ENCODE data around the gene PIGT.

PIGT gene
- 67.2 to 75.1 reads per million in 2 experiments for total RNA-seq

DNA sequence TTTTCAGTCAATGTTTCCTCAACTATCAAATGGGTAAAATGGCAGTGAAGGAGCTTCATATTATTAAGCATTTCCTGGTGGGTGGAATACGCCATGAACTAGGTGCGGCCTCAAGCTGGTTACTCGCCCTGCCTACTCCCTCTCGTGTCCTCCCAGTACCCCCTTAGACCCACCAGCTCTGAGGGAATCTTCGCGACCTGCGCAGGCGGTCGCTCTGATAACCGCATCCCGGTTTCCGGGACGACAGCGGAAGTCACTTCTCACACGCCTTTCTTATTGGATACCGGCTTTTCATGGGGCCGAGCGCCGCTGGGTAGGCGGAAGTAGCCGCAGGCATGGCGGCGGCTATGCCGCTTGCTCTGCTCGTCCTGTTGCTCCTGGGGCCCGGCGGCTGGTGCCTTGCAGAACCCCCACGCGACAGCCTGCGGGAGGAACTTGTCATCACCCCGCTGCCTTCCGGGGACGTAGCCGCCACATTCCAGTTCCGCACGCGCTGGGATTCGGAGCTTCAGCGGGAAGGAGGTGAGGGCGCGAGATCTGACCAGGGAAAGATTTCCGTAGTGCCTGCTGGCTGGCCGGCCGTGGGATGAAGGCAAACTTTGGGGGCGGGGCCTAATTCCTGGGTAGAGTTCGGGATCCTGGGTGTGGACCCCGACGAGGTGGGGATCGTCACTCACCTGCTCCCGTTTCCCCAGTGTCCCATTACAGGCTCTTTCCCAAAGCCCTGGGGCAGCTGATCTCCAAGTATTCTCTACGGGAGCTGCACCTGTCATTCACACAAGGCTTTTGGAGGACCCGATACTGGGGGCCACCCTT is at the start of gene PIGT:
PIGT (plus strand) TSS at position 320 of the 816 bp plus-strand sequence; CDS start at position 336, 16 bp downstream.
- peak; percentile 88 for DNase-seq (ENCODE audit: low read depth)

DNA sequence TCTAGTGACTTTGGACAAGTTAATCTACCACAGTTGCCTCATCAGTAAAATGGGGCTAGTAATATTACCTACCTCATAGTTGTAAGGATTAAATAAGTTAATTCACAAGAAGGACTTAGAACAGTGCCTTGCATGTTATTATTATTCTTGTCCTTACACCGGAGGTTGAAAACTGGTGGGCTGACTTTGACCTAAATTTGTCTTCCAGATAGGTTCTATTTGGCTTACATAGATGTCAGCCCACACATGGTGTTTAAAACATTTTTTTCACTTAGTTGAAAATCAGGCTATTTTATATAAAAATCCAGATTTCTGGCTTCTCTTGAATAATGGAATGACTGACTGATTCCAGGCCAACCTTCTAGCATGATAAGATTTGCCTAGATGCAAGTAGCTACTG is 49.7 kb upstream of the PIGT start:
- no peak for DNase-seq (ENCODE audit: low read depth)

DNA sequence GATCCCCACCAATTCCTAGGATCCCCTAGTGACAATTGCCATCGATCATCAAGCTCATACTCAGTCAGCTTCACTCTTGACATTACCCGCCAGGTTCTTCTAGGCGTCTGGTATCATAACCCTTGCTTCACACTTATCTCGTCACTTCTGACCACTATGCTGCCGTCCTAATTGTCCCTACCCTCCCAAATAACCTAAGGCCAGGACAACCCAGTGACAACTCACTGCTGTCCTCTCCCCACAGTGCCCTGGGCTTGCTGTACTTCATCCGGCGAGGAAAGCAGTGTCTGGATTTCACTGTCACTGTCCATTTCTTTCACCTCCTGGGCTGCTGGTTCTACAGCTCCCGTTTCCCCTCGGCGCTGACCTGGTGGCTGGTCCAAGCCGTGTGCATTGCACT is 49.3 kb upstream of the PIGT start:
- no peak for DNase-seq (ENCODE audit: low read depth)

DNA sequence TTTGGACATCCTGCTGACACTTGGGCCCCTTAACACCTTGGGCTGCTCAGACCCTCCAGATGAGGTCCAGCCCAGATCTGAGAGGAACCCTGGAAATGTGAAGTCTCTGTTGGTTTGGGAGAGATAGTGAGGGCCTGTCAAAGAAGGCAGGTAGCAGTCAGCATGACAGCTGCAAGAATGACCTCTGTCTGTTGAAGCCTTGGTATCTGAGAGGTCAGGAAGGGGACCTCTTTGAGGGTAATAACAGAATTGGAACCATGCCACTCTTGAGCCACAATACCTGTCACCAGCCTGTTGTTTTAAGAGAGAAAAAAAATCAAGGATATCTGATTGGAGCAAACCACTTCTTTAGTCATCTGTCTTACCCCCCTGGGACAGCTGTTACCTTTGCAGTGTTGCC is 48.8 kb upstream of the PIGT start:
- DNase-seq (ENCODE audit: low read depth), result no peak

DNA sequence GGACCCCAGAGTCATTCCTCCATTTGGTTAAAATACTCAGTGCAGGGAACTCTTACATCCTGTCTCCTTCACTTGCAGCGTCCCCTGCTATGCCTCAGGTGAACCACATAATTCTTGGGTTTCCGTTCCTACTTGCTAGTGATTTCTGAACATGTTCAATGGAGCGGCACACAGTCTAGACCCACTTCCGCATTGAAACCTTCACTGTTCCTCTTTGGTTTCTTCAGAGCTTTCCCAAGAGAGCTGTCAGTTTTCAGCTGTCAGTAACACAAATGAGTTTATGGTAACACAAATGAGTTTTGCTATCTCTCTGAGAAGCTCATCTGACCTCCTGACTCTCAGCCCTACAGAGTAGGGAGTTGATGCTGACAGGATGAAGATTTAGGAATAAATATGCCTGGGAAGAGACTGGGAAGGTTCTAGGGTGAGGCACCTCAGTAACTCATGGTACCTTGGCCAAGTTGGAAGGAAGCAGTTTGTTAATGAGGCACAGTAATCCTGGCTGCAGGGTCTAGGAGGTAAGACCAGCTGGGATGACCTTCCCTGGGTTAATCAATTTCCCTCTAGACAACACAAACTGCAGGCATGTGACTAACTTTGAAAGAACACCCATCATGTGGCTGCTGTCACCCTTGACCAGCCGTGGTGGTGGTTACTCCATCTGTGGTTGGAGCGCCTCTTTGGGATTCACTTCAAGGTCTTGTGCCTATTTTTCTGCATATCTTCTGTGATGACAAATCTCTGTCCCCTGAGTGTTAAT is 47.5 kb upstream of the PIGT start:
- no peak for DNase-seq (ENCODE audit: low read depth)

DNA sequence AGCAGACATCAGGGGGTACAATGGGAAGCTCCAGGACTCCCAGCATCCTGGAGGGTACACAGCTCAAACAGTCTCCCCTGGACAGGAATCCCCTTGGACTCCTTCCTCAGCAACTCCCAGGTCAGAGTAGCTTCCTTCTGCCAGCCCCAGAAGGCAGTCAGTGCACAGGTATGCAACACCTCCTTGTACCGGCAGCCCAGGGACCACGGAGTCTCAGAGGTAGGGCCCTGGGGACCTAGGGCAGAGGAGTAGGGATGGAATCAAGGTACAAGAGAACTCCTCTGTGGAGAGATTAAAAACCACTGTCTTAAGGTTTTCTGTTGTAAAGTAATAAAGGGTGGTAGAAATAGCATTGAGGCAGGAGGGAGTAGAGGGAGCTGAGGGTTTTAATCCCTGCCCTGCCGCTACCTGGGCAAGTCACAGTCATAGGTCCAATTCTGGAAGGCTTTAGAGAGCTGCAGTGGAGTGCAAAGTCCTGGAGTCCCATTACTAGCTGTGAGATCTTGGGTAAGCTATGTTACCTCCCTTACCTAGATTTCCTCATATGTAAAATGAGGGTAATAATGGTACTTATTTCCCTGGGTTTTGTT is 45.3 kb upstream of the PIGT start:
- DNase-seq (ENCODE audit: low read depth), result no peak

DNA sequence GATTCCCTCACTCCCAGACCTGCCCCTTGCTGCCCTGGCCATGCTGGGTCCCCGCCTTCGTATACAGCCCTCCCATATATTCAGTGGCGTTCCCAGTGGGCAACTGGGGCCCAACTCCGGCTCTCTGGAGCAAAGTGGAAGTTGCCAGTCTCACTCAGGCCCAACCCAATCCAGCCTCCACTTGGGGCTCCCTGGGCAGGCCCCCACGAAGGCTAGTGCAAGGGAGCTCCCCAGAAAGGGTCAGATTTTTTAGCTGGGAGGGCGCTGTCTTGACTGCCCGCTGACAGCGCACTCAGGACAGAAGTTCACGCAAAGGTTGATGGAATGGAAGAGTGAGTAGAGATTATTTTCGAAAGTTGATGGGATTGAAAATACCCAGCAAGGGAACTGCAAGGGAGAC is 43.7 kb upstream of the PIGT start:
- DNase-seq (ENCODE audit: low read depth), result no peak

DNA sequence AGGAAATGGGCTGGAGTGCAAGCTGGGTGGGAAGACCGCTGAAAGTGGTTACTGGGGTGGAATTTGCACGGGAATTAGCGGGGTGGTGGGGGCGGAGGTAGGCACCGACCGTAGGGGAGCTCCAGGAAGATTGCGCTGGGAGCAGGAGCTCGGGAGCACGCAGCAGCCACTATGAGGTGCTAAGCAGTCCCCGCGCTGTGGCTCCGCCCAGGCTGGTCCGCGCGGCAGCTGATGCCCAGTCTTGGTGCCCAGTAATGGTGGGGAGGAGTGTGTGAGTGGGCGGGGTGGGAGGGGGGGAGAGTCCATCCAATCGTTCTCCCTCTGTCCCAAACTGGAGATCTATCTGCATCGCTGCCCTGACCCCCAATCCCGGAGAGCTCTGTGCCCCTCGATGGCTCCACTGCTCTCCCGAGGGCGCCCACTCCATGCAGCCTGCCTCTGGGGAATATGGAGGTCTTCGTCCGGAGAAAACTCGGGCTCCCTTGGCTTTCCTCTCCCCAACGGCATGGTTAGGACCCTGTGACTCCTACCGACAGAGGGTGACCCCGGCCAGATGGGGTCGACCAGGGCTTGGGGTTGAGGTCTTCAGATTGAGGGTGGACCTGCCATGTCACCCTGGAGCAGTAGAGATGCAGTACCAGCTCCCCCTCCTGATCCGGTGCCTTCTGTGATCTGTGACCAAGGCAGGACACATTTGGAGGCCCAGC is 43.1 kb upstream of the PIGT start:
- DNase-seq (ENCODE audit: low read depth), result no peak

DNA sequence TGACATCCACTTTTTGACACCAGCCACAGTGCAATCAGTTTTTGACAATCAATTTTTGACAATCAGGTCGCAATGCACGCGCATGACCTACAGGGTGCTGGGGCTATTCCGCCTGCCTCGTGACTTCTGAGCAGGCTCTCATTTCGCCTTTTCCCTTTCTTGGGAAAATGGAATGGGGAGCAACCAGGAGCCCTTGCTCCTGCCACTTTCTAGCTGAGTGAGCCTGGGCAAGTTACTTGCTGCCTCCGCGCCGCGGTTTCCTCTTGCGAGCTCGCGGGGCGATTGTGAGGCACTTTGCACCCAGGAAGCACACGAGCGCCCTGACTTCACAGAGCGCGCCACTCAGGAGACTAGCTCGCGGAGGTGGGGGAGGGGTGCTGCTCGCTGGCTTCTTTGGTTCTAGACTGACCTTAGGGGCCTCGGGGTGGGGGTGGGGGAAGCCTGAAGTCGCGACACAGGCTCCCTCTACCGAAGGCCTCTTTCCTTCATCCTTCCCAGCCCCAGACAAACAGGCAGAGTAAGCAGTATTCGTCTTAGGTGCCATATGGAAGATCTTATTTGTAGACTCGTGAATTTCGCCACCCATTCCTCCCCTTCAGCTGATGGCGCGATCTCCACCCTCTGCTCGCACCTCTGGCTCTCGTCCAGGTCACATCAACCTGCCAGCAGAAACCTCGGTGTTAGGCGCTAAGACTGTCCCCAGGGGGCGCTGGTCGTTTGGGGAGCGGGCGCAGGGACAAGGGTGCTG is 42.4 kb upstream of the PIGT start:
- DNase-seq (ENCODE audit: low read depth), result peak; percentile 87

DNA sequence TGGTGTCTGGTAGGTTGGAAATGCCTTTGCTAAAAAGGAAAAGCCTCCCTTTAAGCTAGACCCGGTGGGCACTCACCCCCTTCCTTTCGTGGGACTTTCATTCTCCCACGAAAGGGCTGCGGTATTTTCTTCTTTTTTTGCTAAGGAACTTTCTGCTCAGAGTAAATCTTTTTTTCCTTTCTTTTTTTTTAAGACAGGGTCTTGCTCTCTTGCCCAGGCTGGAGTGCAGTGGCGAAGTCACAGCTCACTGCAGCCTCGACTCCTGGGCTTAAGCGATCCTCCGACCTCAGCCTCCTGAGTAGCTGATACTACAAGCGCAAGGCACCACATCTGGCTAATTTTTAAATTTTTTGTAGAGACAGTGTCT is 41.9 kb upstream of the PIGT start:
- no peak for DNase-seq (ENCODE audit: low read depth)

DNA sequence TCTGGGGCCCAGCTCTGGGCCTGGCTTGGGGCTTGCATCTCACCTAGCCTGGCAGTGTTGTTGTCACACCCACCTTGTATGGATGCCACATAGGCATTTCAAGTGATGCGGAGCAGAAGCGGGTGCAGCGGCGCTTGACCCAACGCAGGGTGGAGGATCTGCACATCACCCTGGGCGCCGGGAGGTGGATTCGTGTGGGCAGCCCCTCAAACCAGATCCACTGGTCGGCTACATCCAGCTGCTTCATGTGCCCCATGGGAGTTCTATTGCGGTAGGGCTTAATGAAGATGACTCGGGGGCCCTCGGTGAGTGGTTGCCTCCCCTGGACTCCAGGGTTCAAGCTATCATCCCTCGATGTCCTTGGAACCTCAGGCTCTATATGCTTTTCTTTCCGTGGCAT is 41.0 kb upstream of the PIGT start:
- no peak for DNase-seq (ENCODE audit: low read depth)

DNA sequence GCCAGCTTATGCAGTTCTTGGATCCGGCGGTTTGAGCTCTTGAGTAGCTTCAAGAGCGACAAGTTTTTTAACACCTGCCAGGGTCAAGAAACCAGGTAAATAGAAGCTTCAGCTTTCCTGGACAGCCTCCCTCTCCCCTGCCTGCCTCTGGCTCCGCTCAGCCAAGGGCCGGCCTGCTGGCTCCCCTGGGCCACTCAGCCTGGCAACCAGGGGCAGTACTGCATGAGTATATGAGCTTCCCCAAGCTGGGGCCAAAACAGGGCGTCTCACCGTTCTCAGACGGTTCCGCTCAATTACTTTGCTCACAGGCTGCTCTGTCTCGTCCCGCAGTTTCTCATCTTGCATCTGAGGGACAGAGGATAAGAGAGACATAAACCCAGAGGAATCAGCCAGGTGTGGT is 38.7 kb upstream of the PIGT start:
- no peak for DNase-seq (ENCODE audit: low read depth)

DNA sequence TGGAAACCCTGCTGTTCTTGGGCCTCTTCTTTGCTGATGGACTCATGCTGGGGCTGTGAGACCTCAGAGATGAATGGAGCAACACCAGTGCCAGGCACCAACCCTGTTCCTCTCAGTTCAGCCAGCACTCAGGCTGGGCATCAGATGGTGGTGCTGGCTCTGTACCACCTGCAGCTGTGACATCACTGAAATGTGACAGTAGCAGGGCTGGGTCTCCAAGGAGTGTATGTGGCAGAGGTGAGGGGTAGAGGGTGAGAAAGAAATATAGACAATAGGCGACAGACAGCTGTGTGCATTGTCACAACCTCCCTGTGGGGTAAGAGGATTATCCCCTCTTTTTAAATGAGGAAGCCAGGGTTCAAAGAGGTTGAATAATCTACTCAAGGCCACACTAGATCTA is 37.8 kb upstream of the PIGT start, which contains the start of gene TP53TG5:
TP53TG5 (minus strand) TSS at position 135 of the 400 bp plus-strand sequence; CDS start at position 46, 89 bp downstream.
- no peak for DNase-seq (ENCODE audit: low read depth)

DNA sequence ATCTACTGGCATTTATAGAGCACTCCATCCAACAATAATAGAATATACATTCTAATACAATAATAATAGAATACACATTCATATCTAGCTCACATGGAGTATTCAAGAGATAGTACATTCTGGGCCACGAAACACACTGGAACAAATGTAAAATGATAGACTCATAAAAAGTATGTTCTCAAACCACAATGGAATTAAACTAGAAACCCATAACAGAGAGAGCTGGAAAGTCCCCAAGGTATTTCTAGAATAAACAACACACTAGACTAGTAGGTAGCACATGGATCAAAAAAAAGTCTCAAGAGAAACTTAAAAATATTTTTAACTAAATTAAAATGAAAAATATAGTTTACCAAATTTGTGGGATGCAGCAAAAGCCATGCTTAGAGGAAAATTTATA is 28.7 kb upstream of the PIGT start:
- no peak for DNase-seq (ENCODE audit: low read depth)

DNA sequence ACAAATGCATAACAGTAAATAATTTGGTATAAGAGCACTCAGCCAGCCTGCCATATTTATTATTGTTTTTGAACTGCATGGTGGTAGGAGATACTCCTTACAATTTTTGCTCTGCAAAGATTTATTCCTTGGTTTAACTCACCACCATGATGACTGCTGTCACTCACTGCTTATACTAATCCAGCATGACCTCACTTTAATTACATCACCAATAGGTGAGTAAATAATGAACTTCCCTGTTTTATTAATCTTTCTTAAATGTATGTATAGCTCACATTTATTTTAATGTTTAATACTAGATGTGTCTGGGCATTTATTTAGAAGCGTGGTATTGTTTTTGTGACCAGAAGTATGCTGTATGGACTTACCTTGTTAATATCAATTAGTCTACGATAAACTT is 25.0 kb upstream of the PIGT start:
- no peak for DNase-seq (ENCODE audit: low read depth)

DNA sequence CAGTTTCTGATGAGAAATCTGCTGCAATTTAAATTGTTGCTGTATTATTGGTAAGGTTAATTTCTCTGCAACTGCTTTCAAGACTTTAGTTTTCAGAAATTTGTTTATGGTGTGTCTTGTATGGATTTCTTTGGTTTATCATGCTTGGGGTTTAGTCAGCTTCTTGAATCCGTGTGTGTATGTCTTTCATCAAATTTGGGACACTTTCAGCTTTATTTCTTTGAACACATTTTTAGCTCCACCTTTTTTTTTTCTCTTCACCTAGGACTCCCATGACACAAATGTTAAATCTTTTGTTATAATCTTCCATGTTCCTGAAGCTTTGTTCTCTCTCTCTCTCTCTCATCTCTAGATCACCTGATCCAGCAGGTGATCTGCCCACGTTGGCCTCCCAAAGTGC is 24.4 kb upstream of the PIGT start:
- no peak for DNase-seq (ENCODE audit: low read depth)

DNA sequence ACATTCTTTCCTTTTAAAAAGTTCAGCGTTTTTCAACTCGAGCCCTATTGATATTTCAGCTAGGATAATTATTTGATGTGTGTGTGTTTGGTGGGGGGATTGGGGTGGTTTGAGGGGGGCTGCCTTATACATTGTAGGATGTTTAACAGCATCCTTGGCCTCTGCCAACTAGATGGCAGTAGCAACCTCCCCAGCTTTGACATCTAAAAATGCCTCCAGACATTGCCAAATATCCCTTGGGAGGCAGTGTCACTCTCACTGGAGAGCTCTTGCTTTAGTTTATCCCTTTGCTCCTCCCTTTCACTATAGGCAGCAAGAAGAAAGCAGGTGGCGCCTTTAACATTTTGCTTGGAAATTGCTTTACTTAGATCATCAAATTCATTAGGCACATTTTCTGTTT is 23.2 kb upstream of the PIGT start:
- no peak for DNase-seq (ENCODE audit: low read depth)

DNA sequence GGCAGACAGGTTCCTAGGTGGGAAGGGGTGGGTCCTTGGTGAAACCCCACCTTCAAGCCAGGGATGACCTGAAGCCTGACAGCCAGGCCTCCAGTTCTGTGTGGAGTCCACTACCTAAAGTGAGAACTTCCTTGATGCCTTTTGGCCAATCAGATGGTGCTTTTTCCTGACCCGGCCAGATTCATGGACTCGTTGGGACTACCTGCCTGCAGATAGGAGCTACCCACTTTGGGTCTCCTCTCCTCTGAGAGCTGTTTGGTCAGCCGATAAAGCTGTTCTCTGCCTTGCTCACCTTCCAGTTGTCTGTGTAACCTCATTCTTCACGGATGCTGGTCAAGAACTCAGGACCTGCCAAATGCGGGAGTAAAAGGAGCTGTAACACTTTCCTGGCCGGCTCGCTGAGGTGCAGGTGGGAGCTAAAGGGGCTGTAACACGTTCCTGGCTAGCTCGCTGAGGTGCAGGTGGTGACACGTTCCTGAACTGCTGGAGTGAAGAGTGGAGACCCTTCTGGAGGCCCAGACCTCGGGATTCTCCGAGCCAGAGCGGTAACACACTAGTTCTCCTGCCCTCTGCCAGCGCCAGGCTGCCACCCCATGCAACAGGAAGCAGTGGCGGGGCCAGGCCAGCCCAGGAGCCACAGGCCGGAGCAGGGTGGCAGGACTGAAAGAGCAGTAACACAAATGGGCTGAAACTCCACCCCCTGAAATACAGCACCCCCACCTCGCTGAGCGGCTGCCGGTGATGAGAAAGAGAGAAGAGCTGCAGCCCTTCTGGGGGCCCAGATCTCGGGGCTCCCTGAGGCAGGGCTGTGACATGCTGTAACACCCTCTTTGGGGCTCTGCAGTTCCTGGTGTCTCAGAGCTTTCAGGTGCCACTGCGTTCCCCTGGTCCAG is 21.5 kb upstream of the PIGT start:
- no peak for DNase-seq (ENCODE audit: low read depth)

DNA sequence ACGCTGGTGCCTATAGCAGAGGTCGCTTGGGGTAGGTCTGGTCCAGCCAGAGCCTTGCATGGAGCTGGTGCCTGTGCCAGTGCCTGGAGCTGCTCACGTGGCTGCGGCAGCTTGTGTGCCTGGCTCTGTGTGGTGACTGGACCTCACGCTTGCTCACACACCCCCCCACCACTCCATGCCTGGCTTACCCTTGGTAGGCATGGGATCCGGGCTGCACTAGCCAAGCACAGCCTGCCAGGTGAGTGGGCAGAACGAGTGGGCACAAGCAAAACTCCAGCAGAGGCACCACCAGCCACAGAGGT is 20.9 kb upstream of the PIGT start:
- no peak for DNase-seq (ENCODE audit: low read depth)

DNA sequence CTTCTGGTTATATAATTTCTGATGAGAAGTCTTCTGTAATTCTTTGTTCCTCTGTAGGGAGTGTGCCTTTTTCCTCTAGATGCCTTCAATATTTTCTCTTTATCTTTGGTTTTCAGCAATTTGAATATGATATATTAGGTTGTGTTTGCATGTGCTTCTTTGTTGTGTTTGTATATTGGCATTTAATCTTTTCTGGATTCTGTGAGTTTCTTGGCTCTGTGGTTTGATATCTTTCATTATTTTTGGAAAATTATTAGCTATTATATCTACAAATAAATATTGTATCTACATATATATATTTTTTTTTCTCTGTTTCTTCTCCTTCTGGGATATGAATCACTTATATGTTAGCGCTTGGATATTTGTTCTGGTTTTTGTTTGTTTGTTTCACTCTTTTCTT is 16.9 kb upstream of the PIGT start:
- DNase-seq (ENCODE audit: low read depth), result no peak

All from T follicular helper cell (primary cell).